Stimulated activated CD4-positive, alpha-beta T cell treated with anti-CD3 and anti-CD28 coated beads, Interleukin-2, amount 100 ng/mL, for 4 hours (primary cell): ENCODE measurements around the gene STPG3.

Experiments
- DNase-seq: peaks from one replicate; pipeline ENCODE4 v3.0.0-alpha.2; 2020; ENCODE audit warnings: low read depth

STPG3 gene

GRCh38 chr9:137222190-137223077 is 28.7 kb upstream of the STPG3 start, which contains the start of gene RNF208:
Gene RNF208, minus strand, starts transcription at chr9:137222240. Its CDS starts 1,028 bp downstream, at chr9:137221212.
- DNase-seq: no peak

GRCh38 chr9:137223078-137223970 is 27.8 kb upstream of the STPG3 start:
- DNase-seq: peak; percentile 98

- no peak for DNase-seq
Measured at GRCh38 chr9:137224830-137225694, 26.0 kb upstream of the STPG3 start, which contains the start of gene CYSRT1. Gene CYSRT1, plus strand, starts transcription at chr9:137225174. Its CDS starts 448 bp downstream, at chr9:137225622.

GRCh38 chr9:137225699-137226331 is 25.3 kb upstream of the STPG3 start:
- no peak for DNase-seq

- DNase-seq: no peak
Measured at GRCh38 chr9:137226338-137227053, 24.6 kb upstream of the STPG3 start.

GRCh38 chr9:137227054-137227852 is 23.8 kb upstream of the STPG3 start, which contains the start of gene RNF224:
Gene RNF224, plus strand, starts transcription at chr9:137227502. Its CDS starts 834 bp downstream, at chr9:137228336.
- DNase-seq: peak; percentile 72

- no peak for DNase-seq
Measured at GRCh38 chr9:137227853-137228505, 23.1 kb upstream of the STPG3 start.

- DNase-seq: no peak
Measured at GRCh38 chr9:137228506-137228967, 22.5 kb upstream of the STPG3 start.

- DNase-seq: no peak
Measured at GRCh38 chr9:137228968-137229896, 21.9 kb upstream of the STPG3 start.

GRCh38 chr9:137229903-137230704 is 21.0 kb upstream of the STPG3 start:
- no peak for DNase-seq

- DNase-seq: no peak
Measured at GRCh38 chr9:137230705-137231371, 20.2 kb upstream of the STPG3 start, which contains the start of gene SLC34A3. Gene SLC34A3, plus strand, starts transcription at chr9:137230901. Its CDS starts 802 bp downstream, at chr9:137231703.

GRCh38 chr9:137231372-137232039 is 19.6 kb upstream of the STPG3 start:
- no peak for DNase-seq

GRCh38 chr9:137232101-137232500 is 19.0 kb upstream of the STPG3 start:
- DNase-seq: no peak

GRCh38 chr9:137232510-137232909 is 18.6 kb upstream of the STPG3 start:
- no peak for DNase-seq

GRCh38 chr9:137233143-137233980 is 17.7 kb upstream of the STPG3 start:
- DNase-seq: no peak
